T-helper 2 cell treated with Interferon-gamma antibody and Interleukin-4, amounts not matched to agents 5 μg/mL and 100 μg/mL, for 36 hours (primary cell): ENCODE measurements around the gene MTM1.

Source experiments
- DNase-seq: peaks from one replicate; pipeline ENCODE4 v3.0.0; 2021; ENCODE audit warnings: low spot score
- H3K27ac Mint-ChIP-seq: one replicate; pipeline ENCODE4 v1.8.0; 2021; ENCODE audit warnings: mild to moderate bottlenecking, mixed read lengths
- H3K27me3 Mint-ChIP-seq: one replicate; pipeline ENCODE4 v1.8.0; 2021; ENCODE audit warnings: low read depth, mixed read lengths
- H3K36me3 Mint-ChIP-seq: one replicate; pipeline ENCODE4 v1.8.0; 2021; ENCODE audit warnings: low read depth, mixed read lengths
- H3K4me1 Mint-ChIP-seq: one replicate; pipeline ENCODE4 v1.8.0; 2021; ENCODE audit warnings: low read depth, mixed read lengths
- H3K4me3 Mint-ChIP-seq: one replicate; pipeline ENCODE4 v1.8.0; 2022; ENCODE audit warnings: mild to moderate bottlenecking, moderate library complexity, mixed read lengths
- H3K9me3 Mint-ChIP-seq: one replicate; pipeline ENCODE4 v1.8.0; 2021; ENCODE audit warnings: mixed read lengths

Gene MTM1

GRCh38 chrX:150602296-150602695 lies 33.9 kb downstream of the MTM1 start:
- no peaks in the 10 kb centered on the region for H3K9me3 Mint-ChIP-seq
- peaks cover 10% of the 10 kb centered on the region for H3K4me1 Mint-ChIP-seq
- no peak for DNase-seq
- no peak overlapping the region for H3K4me3 Mint-ChIP-seq
- no peaks in the 10 kb centered on the region for H3K27me3 Mint-ChIP-seq
- peaks cover 51% of the 10 kb centered on the region for H3K36me3 Mint-ChIP-seq
- H3K27ac Mint-ChIP-seq = no peak overlapping the region

DNA sequence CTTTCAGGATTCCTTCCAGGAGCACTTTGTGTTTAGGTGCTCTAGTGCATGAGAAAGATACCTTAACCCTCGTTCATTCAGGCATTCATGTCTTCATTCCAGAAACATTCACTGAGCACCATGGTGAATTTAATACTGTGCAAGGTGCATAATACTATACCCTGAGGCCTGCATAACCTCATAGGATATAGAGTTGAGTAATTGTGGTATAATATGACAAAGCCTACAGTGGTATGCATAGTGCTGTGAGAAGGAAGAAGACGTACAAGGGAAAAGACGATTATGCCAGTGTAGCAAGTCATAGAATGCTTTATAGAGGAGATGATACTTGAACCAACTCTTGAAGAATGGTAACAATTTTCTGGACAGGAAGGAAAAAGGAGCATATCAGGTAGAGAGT lies 34.3 kb downstream of the MTM1 start:
- no peaks in the 10 kb centered on the region for H3K27me3 Mint-ChIP-seq
- H3K9me3 Mint-ChIP-seq = no peaks in the 10 kb centered on the region
- no peak overlapping the region for H3K4me3 Mint-ChIP-seq
- peaks cover 11% of the 10 kb centered on the region for H3K4me1 Mint-ChIP-seq
- peaks cover 55% of the 10 kb centered on the region for H3K36me3 Mint-ChIP-seq
- no peak for DNase-seq
- H3K27ac Mint-ChIP-seq = no peak overlapping the region

GRCh38 chrX:150605603-150606002 lies 37.2 kb downstream of the MTM1 start:
- H3K36me3 Mint-ChIP-seq = peaks cover 54% of the 10 kb centered on the region
- no peaks in the 10 kb centered on the region for H3K27me3 Mint-ChIP-seq
- H3K4me1 Mint-ChIP-seq = peaks cover 11% of the 10 kb centered on the region
- H3K4me3 Mint-ChIP-seq = no peak overlapping the region
- DNase-seq = no peak
- no peaks in the 10 kb centered on the region for H3K9me3 Mint-ChIP-seq
- H3K27ac Mint-ChIP-seq = no peak overlapping the region

DNA sequence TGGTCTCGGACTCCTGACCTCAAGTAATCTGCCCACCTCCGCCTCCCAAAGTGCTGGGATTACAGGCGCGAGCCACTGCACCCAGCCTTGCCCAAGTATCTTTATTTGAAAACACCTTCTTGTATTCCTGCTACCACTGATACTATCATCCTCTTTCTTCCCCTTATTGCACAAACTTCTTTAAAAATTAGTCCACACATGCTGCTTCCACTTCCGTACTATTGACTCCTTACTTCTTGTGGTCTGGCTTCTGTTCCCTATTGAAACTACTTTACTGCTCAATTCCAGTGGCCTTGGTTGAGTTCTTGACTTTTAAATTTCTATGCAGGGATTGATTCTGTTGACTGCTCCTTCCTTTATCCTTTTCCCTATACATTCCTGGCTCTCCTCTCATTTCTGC lies 38.8 kb downstream of the MTM1 start:
- H3K4me3 Mint-ChIP-seq = no peak overlapping the region

DNA sequence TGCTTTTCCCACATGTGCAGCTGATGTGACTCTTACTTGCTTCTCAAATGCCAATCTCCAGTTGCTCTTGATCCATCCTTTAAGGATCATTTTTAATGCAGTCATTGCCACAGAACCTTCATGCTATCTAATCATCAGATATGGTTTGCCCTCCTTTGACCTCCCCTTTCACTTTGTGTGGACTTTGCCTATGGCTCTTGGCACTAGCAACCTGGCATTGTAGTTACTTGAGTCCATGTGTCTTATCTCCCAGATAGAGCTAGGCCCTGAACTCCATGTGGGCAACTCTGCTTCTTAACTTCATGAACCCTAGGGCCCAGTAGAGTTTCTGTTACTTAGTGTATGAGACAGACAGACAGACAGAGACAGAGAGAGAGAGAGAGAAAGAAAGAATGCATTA lies 41.6 kb downstream of the MTM1 start:
- H3K27ac Mint-ChIP-seq = no peak overlapping the region
- H3K36me3 Mint-ChIP-seq = peaks cover 34% of the 10 kb centered on the region
- H3K4me3 Mint-ChIP-seq = no peak overlapping the region

More for the DNA sequence above, 38.8 kb downstream of the MTM1 start:
- Mint-ChIP-seq H3K9me3 (no peaks in the 10 kb centered on the region), H3K27me3 (no peaks in the 10 kb centered on the region), H3K36me3 (peaks cover 42% of the 10 kb centered on the region), H3K27ac (no peak overlapping the region), H3K4me1 (peaks cover 4% of the 10 kb centered on the region)
- no peak for DNase-seq

DNA sequence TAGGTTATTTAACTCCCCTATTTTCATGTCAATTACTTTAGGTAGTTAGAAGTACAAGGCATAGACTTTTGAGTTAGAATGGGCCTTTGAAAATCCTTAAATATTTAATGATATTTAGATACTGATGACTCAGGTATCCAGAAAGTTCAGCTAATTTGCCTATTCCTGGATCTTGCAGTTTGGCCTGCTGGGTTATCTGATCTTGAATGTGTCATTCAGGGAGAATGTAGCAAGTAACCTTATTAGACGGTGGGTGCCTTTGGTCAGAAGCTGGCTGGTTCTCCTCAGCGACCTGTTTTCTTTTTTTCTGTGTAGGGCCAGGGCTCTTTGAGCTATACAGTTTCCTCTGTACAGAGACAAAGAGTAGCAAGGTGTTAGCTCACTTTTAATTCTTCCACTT lies 42.0 kb downstream of the MTM1 start:
- no peak for DNase-seq

More for the DNA sequence above, 41.6 kb downstream of the MTM1 start:
- Mint-ChIP-seq H3K9me3 (no peaks in the 10 kb centered on the region), H3K27me3 (no peaks in the 10 kb centered on the region), H3K4me1 (peaks cover 2% of the 10 kb centered on the region)
- no peak for DNase-seq

DNA sequence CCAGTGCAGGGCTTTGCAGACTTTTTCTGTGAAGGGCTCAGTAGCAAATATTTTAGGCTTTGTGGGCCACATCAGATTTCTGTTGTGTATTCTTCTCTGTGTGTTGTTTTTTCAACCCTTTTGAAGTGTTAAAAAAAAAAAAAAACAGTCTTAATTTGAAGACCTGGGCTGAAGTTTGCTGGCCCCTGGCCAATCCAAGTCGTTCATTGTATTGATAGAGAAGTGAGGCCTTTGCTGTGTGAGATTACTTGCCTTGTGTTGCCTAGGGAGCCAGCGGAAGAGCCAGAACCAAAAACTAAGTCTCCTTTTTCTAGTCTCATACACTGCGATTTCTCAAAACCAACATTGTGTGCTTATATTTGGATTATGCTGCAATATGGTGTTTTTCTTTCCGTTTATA lies 46.9 kb downstream of the MTM1 start:
- H3K27me3 Mint-ChIP-seq = no peaks in the 10 kb centered on the region

More for the DNA sequence above, 42.0 kb downstream of the MTM1 start:
- Mint-ChIP-seq H3K4me1 (peaks cover 2% of the 10 kb centered on the region), H3K27ac (no peak overlapping the region), H3K27me3 (no peaks in the 10 kb centered on the region), H3K4me3 (no peak overlapping the region), H3K36me3 (peaks cover 35% of the 10 kb centered on the region), H3K9me3 (no peaks in the 10 kb centered on the region)

GRCh38 chrX:150616179-150616862 lies 47.9 kb downstream of the MTM1 start:
- peaks cover 43% of the 10 kb centered on the region for H3K36me3 Mint-ChIP-seq
- H3K9me3 Mint-ChIP-seq = no peaks in the 10 kb centered on the region
- no peaks in the 10 kb centered on the region for H3K27me3 Mint-ChIP-seq
- no peaks in the 10 kb centered on the region for H3K4me1 Mint-ChIP-seq
- H3K27ac Mint-ChIP-seq = no peak overlapping the region
- H3K4me3 Mint-ChIP-seq = no peak overlapping the region
- no peak for DNase-seq

More for the DNA sequence above, 46.9 kb downstream of the MTM1 start:
- H3K36me3 Mint-ChIP-seq = peaks cover 37% of the 10 kb centered on the region
- H3K4me1 Mint-ChIP-seq = no peaks in the 10 kb centered on the region
- H3K9me3 Mint-ChIP-seq = no peaks in the 10 kb centered on the region
- no peak overlapping the region for H3K27ac Mint-ChIP-seq
- DNase-seq = no peak
- H3K4me3 Mint-ChIP-seq = no peak overlapping the region

DNA sequence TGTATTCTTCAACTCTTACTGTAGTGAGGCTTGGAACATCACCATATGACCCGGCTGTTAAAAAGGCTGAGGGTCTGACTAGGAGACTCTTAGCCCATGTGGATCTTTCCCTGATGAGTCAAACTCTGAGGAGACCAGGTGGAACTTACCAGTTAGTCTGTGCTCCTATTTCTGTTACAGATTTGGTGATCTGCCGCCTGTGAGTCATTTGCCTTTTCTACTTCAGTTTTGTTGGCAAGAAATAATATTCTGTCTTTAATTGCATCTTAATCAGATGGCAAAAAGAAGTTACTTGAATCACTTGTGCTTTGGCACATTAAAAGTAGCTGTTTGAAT lies 48.4 kb downstream of the MTM1 start:
- no peak for DNase-seq
- Mint-ChIP-seq H3K36me3 (peaks cover 48% of the 10 kb centered on the region), H3K27ac (no peak overlapping the region), H3K9me3 (no peaks in the 10 kb centered on the region), H3K27me3 (no peaks in the 10 kb centered on the region), H3K4me1 (no peaks in the 10 kb centered on the region), H3K4me3 (no peak overlapping the region)

DNA sequence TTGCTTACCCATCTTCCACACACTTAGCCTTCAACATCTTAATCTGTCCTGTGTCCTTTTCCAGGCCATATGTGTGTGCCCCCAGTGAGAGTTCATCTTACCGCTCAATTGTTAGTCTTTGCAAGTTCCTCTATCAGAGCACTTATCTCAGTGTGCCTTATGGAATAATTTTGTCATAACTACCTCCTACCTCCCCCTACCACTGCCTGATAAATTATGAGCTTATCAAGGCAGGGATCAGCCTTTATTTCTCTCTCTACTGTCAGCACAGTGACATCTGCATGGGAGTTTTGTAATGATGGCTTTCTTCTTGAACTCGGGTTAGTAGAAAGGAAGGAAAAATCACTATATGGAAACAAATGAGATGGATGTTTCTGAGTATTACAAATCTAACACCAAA lies 53.2 kb downstream of the MTM1 start:
- peaks cover 51% of the 10 kb centered on the region for H3K36me3 Mint-ChIP-seq
- no peak overlapping the region for H3K4me3 Mint-ChIP-seq
- DNase-seq = no peak
- no peak overlapping the region for H3K27ac Mint-ChIP-seq
- no peaks in the 10 kb centered on the region for H3K4me1 Mint-ChIP-seq
- no peaks in the 10 kb centered on the region for H3K9me3 Mint-ChIP-seq
- no peaks in the 10 kb centered on the region for H3K27me3 Mint-ChIP-seq

GRCh38 chrX:150623583-150623982 lies 55.2 kb downstream of the MTM1 start:
- Mint-ChIP-seq H3K27me3 (no peaks in the 10 kb centered on the region), H3K4me1 (peaks cover 2% of the 10 kb centered on the region), H3K4me3 (no peak overlapping the region), H3K36me3 (peaks cover 53% of the 10 kb centered on the region), H3K27ac (peak overlapping the region; percentile 31), H3K9me3 (no peaks in the 10 kb centered on the region)
- no peak for DNase-seq

GRCh38 chrX:150625097-150625496 lies 56.7 kb downstream of the MTM1 start:
- H3K36me3 Mint-ChIP-seq = peaks cover 54% of the 10 kb centered on the region

DNA sequence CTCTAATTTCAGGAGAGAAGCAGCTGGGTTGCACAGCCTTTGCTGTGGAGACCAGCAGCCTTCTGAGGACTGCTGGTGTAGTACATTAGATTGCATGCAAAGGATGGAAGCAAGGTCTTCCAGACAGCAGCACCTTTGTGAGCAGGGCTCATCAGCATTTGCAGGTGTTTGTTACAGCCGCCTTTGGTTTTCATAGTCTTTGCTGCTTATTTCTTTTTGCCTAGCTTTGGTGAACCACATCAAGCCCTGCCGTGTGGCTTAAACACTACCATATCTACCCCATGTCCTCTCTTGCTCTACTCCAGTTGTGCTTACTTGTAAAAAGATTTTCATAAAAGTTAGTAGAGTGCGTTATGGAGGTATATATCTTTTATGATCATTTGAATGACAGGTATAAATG lies 57.5 kb downstream of the MTM1 start:
- Mint-ChIP-seq H3K27me3 (no peaks in the 10 kb centered on the region), H3K4me3 (no peak overlapping the region), H3K4me1 (peaks cover 4% of the 10 kb centered on the region), H3K27ac (no peak overlapping the region), H3K36me3 (peaks cover 54% of the 10 kb centered on the region), H3K9me3 (no peaks in the 10 kb centered on the region)
- DNase-seq = no peak

More at GRCh38 chrX:150625097-150625496, 56.7 kb downstream of the MTM1 start:
- H3K27ac Mint-ChIP-seq = no peak overlapping the region
- DNase-seq = no peak
- H3K4me3 Mint-ChIP-seq = no peak overlapping the region
- no peaks in the 10 kb centered on the region for H3K9me3 Mint-ChIP-seq
- H3K27me3 Mint-ChIP-seq = no peaks in the 10 kb centered on the region
- H3K4me1 Mint-ChIP-seq = peaks cover 4% of the 10 kb centered on the region

DNA sequence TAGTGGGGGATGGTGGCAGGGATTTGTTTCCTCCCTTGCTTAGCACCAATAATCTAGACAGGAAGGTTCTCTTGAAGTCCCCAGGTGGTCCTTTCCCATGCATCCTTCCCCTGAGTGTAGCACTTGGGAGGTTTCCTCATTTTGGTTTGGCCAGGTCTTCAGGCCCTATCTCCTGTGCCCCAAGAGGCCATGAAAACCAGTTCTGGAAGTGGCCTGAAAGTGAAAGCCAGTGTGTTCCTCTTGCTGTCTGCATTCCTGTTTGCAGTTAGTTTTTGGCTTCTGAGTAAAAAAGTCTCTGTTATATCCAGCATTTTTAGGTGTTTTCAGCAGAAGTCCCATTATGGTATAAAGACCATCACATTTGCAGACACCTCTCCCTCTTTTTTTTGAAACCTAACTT lies 59.5 kb downstream of the MTM1 start:
- H3K4me1 Mint-ChIP-seq = peaks cover 4% of the 10 kb centered on the region
- H3K4me3 Mint-ChIP-seq = no peak overlapping the region
- no peak for DNase-seq
- H3K9me3 Mint-ChIP-seq = no peaks in the 10 kb centered on the region
- peaks cover 49% of the 10 kb centered on the region for H3K36me3 Mint-ChIP-seq
- H3K27ac Mint-ChIP-seq = no peak overlapping the region
- H3K27me3 Mint-ChIP-seq = no peaks in the 10 kb centered on the region

- Mint-ChIP-seq H3K4me1 (peaks cover 10% of the 10 kb centered on the region), H3K4me3 (no peak overlapping the region), H3K36me3 (peaks cover 47% of the 10 kb centered on the region), H3K9me3 (no peaks in the 10 kb centered on the region), H3K27me3 (no peaks in the 10 kb centered on the region), H3K27ac (peak overlapping the region; percentile 77)
- DNase-seq = peak; percentile 4
Observed at GRCh38 chrX:150635952-150636351, 67.5 kb downstream of the MTM1 start.
